ENCODE data around the gene ZNF358. TPM values are rescaled to one million over a fixed set of nuclear protein-coding genes. Genes with fewer than 3 reads are reported as not detected.

The ZNF358 gene
- polyA plus RNA-seq, 3 donors = 0.41 to 8.6 (median 1.0) TPM

- Mint-ChIP-seq H3K4me3 (no peak overlapping the region), H3K36me3 (peaks cover 49 to 62% of the 10 kb centered on the region in 2 donors), H3K4me1 (peaks cover 36% of the 10 kb centered on the region), H3K27ac (peak overlapping the region in 2 of 7 donors; percentile 32 to 68), H3K27me3 (ENCODE audit: low read depth in 3 of 3) (peaks cover 0 to 4% (median 0%) of the 10 kb centered on the region in 3 donors), H3K9me3 (no peaks in the 10 kb centered on the region)
- Histone ChIP-seq H3K4me3 (replicated peaks in 1 of 3; ENCODE audit: low read depth in 2 of 3, low read length in 3 of 3) (no peak overlapping the region), H3K27ac (ENCODE audit: low read depth in 1 of 2, low read length in 2 of 2) (no peak overlapping the region), H2AFZ (ENCODE audit: insufficient read depth, low read depth, low read length, poor library complexity, severe bottlenecking) (no peak overlapping the region), H3K9ac (ENCODE audit: insufficient read depth, low read length, poor library complexity, severe bottlenecking) (no peak overlapping the region), H3K4me2 (replicated peaks; ENCODE audit: extremely low read depth, low read length, poor library complexity, severe bottlenecking) (no peak overlapping the region), H3K4me1 (ENCODE audit: control insufficient read depth in 1 of 2, insufficient read depth in 2 of 2, low read length in 2 of 2) (peaks cover 31 to 40% of the 10 kb centered on the region in 2 donors), H3K27me3 (ENCODE audit: control insufficient read depth in 2 of 2, insufficient read depth in 2 of 2, low read length in 2 of 2) (no peaks in the 10 kb centered on the region), H3K9me3 (replicated peaks in 1 of 2; ENCODE audit: control insufficient read depth in 1 of 2, insufficient read depth in 1 of 2, low read length in 2 of 2) (no peaks in the 10 kb centered on the region), H3K79me2 (ENCODE audit: insufficient read depth, low read length) (peaks cover 14% of the 10 kb centered on the region), H4K20me1 (ENCODE audit: insufficient read depth, low read length) (peaks cover 16% of the 10 kb centered on the region), H3K36me3 (replicated peaks in 1 of 2; ENCODE audit: control insufficient read depth in 1 of 2, insufficient read depth in 2 of 2, low read length in 2 of 2) (peaks cover 45 to 57% of the 10 kb centered on the region in 2 donors)
- DNase-seq = peak in 1 of 3 donors; percentile 37
- TF ChIP-seq CTCF (IDR thresholded peaks at IDR 0.05) = no peak
- intact Hi-C loops (cut with micrococcal nuclease) = no loop called here
- WGBS (ENCODE audit: insufficient coverage) = 98% methylated on average over 16 of the region's 20 CpGs
These were observed 9.3 kb downstream of the ZNF358 start for GRCh38 chr19:7524992-7525739.

- WGBS (ENCODE audit: insufficient coverage) = 91% methylated on average over 23 of the region's 31 CpGs
- no peak for TF ChIP-seq CTCF (IDR thresholded peaks at IDR 0.05)
- peaks cover 50 to 63% of the 10 kb centered on the region in 2 donors for H3K36me3 ChIP-seq (replicated peaks in 1 of 2; ENCODE audit: control insufficient read depth in 1 of 2, insufficient read depth in 2 of 2, low read length in 2 of 2)
- peaks cover 36% of the 10 kb centered on the region for H3K4me1 Mint-ChIP-seq
- H3K27me3 Mint-ChIP-seq (ENCODE audit: low read depth in 3 of 3) = peaks cover 0 to 2% (median 0%) of the 10 kb centered on the region in 3 donors
- no peaks in the 10 kb centered on the region for H3K9me3 ChIP-seq (replicated peaks in 1 of 2; ENCODE audit: control insufficient read depth in 1 of 2, insufficient read depth in 1 of 2, low read length in 2 of 2)
- intact Hi-C loops (cut with micrococcal nuclease) = no loop called here
- peaks cover 14% of the 10 kb centered on the region for H3K79me2 ChIP-seq (ENCODE audit: insufficient read depth, low read length)
- H3K36me3 Mint-ChIP-seq = peaks cover 55 to 71% of the 10 kb centered on the region in 2 donors
- no peak for DNase-seq
- peak overlapping the region in 4 of 7 donors; percentile 13 to 72 (median 40) for H3K27ac Mint-ChIP-seq
- no peak overlapping the region for H3K9ac ChIP-seq (ENCODE audit: insufficient read depth, low read length, poor library complexity, severe bottlenecking)
- no peak overlapping the region for H3K4me2 ChIP-seq (replicated peaks; ENCODE audit: extremely low read depth, low read length, poor library complexity, severe bottlenecking)
- no peaks in the 10 kb centered on the region for H3K9me3 Mint-ChIP-seq
- H3K4me3 Mint-ChIP-seq = peak overlapping the region in 1 of 2 donors; percentile 11
- no peak overlapping the region for H3K4me3 ChIP-seq (replicated peaks in 1 of 3; ENCODE audit: low read depth in 2 of 3, low read length in 3 of 3)
- H3K4me1 ChIP-seq (ENCODE audit: control insufficient read depth in 1 of 2, insufficient read depth in 2 of 2, low read length in 2 of 2) = peaks cover 31 to 40% of the 10 kb centered on the region in 2 donors
- peaks cover 16% of the 10 kb centered on the region for H4K20me1 ChIP-seq (ENCODE audit: insufficient read depth, low read length)
- no peaks in the 10 kb centered on the region for H3K27me3 ChIP-seq (ENCODE audit: control insufficient read depth in 2 of 2, insufficient read depth in 2 of 2, low read length in 2 of 2)
- no peak overlapping the region for H2AFZ ChIP-seq (ENCODE audit: insufficient read depth, low read depth, low read length, poor library complexity, severe bottlenecking)
- no peak overlapping the region for H3K27ac ChIP-seq (ENCODE audit: low read depth in 1 of 2, low read length in 2 of 2)
These were observed 10.4 kb downstream of the ZNF358 start for GRCh38 chr19:7526059-7526929.

Measured in CD14-positive monocyte (primary cell).